Measurements from ENCODE around the gene PAFAH1B2. TPM values are rescaled to one million over a fixed set of nuclear protein-coding genes. Genes with fewer than 3 reads are reported as not detected.
A peak's percentile ranks its signal among the peaks of the same experiment; 100 is the strongest.

Gene PAFAH1B2
- total and polyA plus RNA-seq, 10 donors: 14.3 to 80.4 (median 63.7) TPM

GRCh38 chr11:117171404-117172061, 27.4 kb downstream of the PAFAH1B2 start:
- Histone ChIP-seq H3K27me3 (replicated peaks in 1 of 7) (no peaks in the 10 kb centered on the region), H3K4me3 (no peak overlapping the region), H3K4me1 (peaks cover 0 to 18% (median 3%) of the 10 kb centered on the region in 6 donors), H3K27ac (peak overlapping the region in 2 of 8 donors; percentile 32 to 41), H3K36me3 (peaks cover 0 to 56% (median 33%) of the 10 kb centered on the region in 6 donors), H3K9me3 (no peaks in the 10 kb centered on the region)
- intact Hi-C loops (cut with DNase I; ENCODE audit: low total_unique reads): no loop called here
- DNase-seq: no peak
- no peak for TF ChIP-seq POLR2A (IDR thresholded peaks at IDR 0.05)
- no peak for TF ChIP-seq CTCF (IDR thresholded peaks at IDR 0.05 in 8 of 11, conservative IDR thresholded peaks at IDR 0.05 in 3 of 11)
- TF ChIP-seq POLR2AphosphoS5 (IDR thresholded peaks at IDR 0.05): peak in 2 of 3 donors; percentile 9 to 17
- WGBS, 5 donors: 88 to 97% (median 89%) methylated on average over 14 of the region's 14 CpGs

DNA sequence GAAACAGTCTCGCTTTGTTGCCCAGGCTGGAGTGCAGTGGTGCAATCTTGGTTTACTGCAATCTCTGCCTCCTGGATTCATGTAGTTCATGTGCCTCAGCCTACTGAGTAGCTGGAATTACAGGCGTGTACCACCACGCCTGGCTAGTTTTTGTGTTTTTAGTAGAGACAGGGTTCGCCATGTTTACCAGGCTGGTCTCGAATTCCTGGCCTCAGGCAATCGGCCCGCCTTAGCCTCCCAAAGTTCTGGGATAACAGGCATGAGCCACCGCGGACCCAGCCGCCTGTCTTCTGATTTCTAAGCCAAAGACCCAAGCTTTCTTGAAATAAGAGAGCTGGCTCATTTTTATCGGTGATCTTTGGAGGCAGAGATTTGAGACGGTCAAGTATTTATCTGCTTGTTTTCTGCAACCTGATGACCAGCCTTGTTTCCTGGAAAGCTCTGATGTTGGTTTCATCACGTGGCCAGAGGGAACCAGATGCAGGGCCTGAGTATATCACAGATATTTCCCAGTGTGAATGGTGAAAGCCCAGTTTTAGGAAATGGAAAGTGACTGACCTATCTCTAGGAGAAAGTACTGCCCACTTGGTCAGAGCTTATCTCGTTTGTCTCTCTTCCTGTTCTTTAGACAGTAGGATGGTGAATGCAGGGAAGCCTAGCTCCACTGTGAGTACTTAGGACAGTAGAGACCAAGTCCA, 28.8 kb downstream of the PAFAH1B2 start:
- intact Hi-C loops (cut with DNase I; ENCODE audit: low total_unique reads): no loop called here
- Histone ChIP-seq H3K36me3 (peaks cover 0 to 42% (median 20%) of the 10 kb centered on the region in 6 donors), H3K27me3 (replicated peaks in 1 of 7) (no peaks in the 10 kb centered on the region), H3K4me1 (peaks cover 0 to 22% (median 7%) of the 10 kb centered on the region in 6 donors), H3K27ac (peak overlapping the region in 5 of 8 donors; percentile 11 to 62 (median 30)), H3K9me3 (no peaks in the 10 kb centered on the region), H3K4me3 (no peak overlapping the region)
- TF ChIP-seq CTCF (IDR thresholded peaks at IDR 0.05 in 8 of 11, conservative IDR thresholded peaks at IDR 0.05 in 3 of 11) (no peak), POLR2AphosphoS5 (IDR thresholded peaks at IDR 0.05) (peak in 1 of 3 donors; percentile 7)
- WGBS, 5 donors: 77 to 86% (median 84%) methylated on average over 14 of the region's 14 CpGs
- DNase-seq: no peak

GRCh38 chr11:117175104-117175503, 31.0 kb downstream of the PAFAH1B2 start:
- TF ChIP-seq POLR2AphosphoS5 (IDR thresholded peaks at IDR 0.05): no peak
- TF ChIP-seq POLR2A (IDR thresholded peaks at IDR 0.05): no peak
- TF ChIP-seq CTCF (IDR thresholded peaks at IDR 0.05 in 8 of 11, conservative IDR thresholded peaks at IDR 0.05 in 3 of 11): no peak
- WGBS, 5 donors: 79 to 84% (median 81%) methylated on average over 6 to 7 of the region's 7 CpGs
- no peak overlapping the region for H3K27ac ChIP-seq
- no peak overlapping the region for H3K4me3 ChIP-seq
- DNase-seq: no peak
- peaks cover 0 to 20% (median 6%) of the 10 kb centered on the region in 6 donors for H3K36me3 ChIP-seq
- intact Hi-C loops (cut with DNase I; ENCODE audit: low total_unique reads): no loop called here
- no peaks in the 10 kb centered on the region for H3K27me3 ChIP-seq (replicated peaks in 1 of 7)
- peaks cover 6 to 39% (median 21%) of the 10 kb centered on the region in 6 donors for H3K4me1 ChIP-seq
- H3K9me3 ChIP-seq: no peaks in the 10 kb centered on the region

DNA sequence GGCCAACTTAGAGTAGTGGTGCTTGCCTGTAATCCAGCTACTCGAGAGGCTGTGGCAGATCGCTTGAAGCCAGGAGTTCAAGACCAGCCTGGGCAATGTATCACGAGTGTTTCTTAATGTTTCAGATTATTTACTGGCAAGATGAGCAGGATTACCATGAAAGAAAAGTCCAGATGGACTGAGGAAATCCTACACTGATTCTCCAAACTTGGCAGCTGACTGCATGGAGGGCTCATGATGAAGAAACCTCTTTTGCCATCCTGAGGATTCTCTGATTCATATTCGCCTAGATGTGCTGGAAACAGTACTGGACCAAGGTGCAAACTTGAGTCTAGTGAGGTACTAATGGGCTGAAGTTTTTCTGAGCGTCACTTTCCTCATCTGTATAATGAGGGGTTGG, 31.7 kb downstream of the PAFAH1B2 start:
- H3K4me1 ChIP-seq: peaks cover 12 to 46% (median 28%) of the 10 kb centered on the region in 6 donors
- H3K27me3 ChIP-seq (replicated peaks in 1 of 7): no peaks in the 10 kb centered on the region
- H3K27ac ChIP-seq: no peak overlapping the region
- DNase-seq: no peak
- H3K9me3 ChIP-seq: no peaks in the 10 kb centered on the region
- WGBS, 5 donors: 93 to 98% (median 95%) methylated on average over 5 of the region's 5 CpGs
- intact Hi-C loops (cut with DNase I; ENCODE audit: low total_unique reads): no loop called here
- H3K36me3 ChIP-seq: peaks cover 0 to 13% (median 3%) of the 10 kb centered on the region in 6 donors
- no peak overlapping the region for H3K4me3 ChIP-seq
- no peak for TF ChIP-seq POLR2AphosphoS5 (IDR thresholded peaks at IDR 0.05)
- no peak for TF ChIP-seq CTCF (IDR thresholded peaks at IDR 0.05 in 8 of 11, conservative IDR thresholded peaks at IDR 0.05 in 3 of 11)
- TF ChIP-seq POLR2A (IDR thresholded peaks at IDR 0.05): no peak
